AML-193 (cell line): ENCODE results near the gene METAP2.

Experiments
- DNase-seq, 2 experiments: peaks; one replicate each; lab custom pipeline; 2025; lab: John Stamatoyannopoulos, UW

METAP2 gene

GRCh38 chr12:95549392-95550084, 75.6 kb downstream of the METAP2 start:
- DNase-seq, result no peak

- DNase-seq, result no peak
Measured at GRCh38 chr12:95551305-95551704, 77.4 kb downstream of the METAP2 start, which contains the start of gene USP44. USP44 (minus strand) TSS chr12:95551476; CDS start chr12:95534256, 17,220 bp downstream.

- no peak for DNase-seq
Measured at GRCh38 chr12:95551913-95552516, 78.1 kb downstream of the METAP2 start.

GRCh38 chr12:95553197-95553943, 79.4 kb downstream of the METAP2 start:
- no peak for DNase-seq

GRCh38 chr12:95554532-95555071, 80.7 kb downstream of the METAP2 start:
- DNase-seq, result no peak

GRCh38 chr12:95557625-95558024, 83.7 kb downstream of the METAP2 start:
- DNase-seq, result no peak
